HFFc6 (cell line): ENCODE measurements around the gene FRAS1. TPM values are rescaled to one million over a fixed set of nuclear protein-coding genes. Genes with fewer than 3 reads are reported as not detected.

ENCODE experiments used
- DNase-seq: peaks from one replicate; pipeline ENCODE4 v3.0.0-alpha.2; 2018
- H3K27ac Mint-ChIP-seq: 2 replicates; pipeline ENCODE4 v1.8.0; 2020; ENCODE audit warnings: mild to moderate bottlenecking, mixed read lengths
- H3K27me3 Mint-ChIP-seq: 2 replicates; pipeline ENCODE4 v1.8.0; 2021; ENCODE audit warnings: mild to moderate bottlenecking, moderate library complexity, mixed read lengths; ENCODE audit not compliant: insufficient read depth
- H3K36me3 Mint-ChIP-seq: 2 replicates; pipeline ENCODE4 v1.8.0; 2021; ENCODE audit warnings: low read depth, mixed read lengths
- H3K4me1 Mint-ChIP-seq: 2 replicates; pipeline ENCODE4 v1.8.0; 2020; ENCODE audit warnings: low read depth, mixed read lengths
- H3K4me3 Mint-ChIP-seq: 2 replicates; pipeline ENCODE4 v1.8.0; 2020; ENCODE audit warnings: mild to moderate bottlenecking, moderate library complexity, mixed read lengths
- H3K9me3 Mint-ChIP-seq: 2 replicates; pipeline ENCODE4 v1.8.0; 2020; ENCODE audit warnings: mild to moderate bottlenecking, mixed read lengths
- total RNA-seq, 6 experiments: library from RNA; stranded (reverse); fragmentation: NEBNext Ultra II Directional; extraction: Animal tissue kit (Norgen Biotek cat#: 25700); gene quantifications; 2 replicates in 1 of 6; 3 replicates in 5 of 6; pipeline ENCODE4 v1.2.3, GENCODE V29; 2021
- TF ChIP-seq, protein P1 (sequence below): fragments of 200-600 bp; sonication (generic); IDR thresholded peaks from 2 replicates; pipeline ENCODE4 v1.5.0; 2021; ENCODE audit warnings: antibody characterized with exemption, mild to moderate bottlenecking

Gene FRAS1
- total RNA-seq, 6 experiments from 2014 or later: 1.7 to 11.0 (median 2.3) TPM

DNA sequence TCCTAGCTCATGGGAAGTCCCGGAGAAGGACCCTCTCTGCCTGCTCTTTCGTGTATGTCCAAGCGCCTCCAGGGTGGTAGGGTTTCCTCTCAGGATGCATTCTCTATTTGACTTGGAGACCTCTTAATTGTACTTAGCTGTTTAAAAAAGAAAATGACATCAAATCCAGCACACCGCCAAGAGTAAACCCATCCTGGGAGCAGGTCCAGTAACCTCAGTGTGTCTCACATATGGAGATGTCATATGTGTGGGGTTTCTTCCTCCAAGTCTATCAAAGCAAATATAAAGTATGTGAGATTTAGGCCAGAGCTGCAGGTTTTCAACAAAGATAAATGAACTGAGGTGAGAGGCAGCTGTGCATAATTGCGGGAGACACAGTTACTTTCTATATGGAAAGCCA lies 285.0 kb downstream of the FRAS1 start:
- Mint-ChIP-seq H3K4me1 (peaks cover 13% of the 10 kb centered on the region), H3K27ac (no peak overlapping the region), H3K27me3 (peaks cover 3% of the 10 kb centered on the region), H3K9me3 (no peaks in the 10 kb centered on the region), H3K4me3 (no peak overlapping the region), H3K36me3 (0 out of 2 replicates have a peak, but pooled peaks cover 5% of the 10 kb centered on the region)
- TF ChIP-seq, protein P1, sequence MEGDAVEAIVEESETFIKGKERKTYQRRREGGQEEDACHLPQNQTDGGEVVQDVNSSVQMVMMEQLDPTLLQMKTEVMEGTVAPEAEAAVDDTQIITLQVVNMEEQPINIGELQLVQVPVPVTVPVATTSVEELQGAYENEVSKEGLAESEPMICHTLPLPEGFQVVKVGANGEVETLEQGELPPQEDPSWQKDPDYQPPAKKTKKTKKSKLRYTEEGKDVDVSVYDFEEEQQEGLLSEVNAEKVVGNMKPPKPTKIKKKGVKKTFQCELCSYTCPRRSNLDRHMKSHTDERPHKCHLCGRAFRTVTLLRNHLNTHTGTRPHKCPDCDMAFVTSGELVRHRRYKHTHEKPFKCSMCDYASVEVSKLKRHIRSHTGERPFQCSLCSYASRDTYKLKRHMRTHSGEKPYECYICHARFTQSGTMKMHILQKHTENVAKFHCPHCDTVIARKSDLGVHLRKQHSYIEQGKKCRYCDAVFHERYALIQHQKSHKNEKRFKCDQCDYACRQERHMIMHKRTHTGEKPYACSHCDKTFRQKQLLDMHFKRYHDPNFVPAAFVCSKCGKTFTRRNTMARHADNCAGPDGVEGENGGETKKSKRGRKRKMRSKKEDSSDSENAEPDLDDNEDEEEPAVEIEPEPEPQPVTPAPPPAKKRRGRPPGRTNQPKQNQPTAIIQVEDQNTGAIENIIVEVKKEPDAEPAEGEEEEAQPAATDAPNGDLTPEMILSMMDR: no peak
- no peak for DNase-seq

DNA sequence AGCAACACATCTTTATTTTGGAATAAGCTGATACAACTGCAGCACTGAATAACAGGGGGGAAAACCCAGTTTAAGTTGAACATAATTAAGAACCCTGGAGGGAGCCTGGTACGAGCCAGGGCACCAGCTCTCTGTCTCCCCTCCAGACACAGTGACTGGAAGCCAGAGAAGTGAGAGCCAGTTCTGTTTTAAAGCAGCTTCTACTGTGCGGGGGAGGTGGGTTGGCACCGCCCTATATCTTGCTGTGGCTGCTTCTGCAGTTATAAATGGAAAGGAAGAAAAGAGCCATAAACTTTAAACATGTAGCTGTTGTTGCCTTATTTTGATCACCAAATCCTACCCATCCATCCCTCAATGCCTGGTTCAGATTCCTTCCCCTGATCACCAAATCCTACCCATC lies 286.6 kb downstream of the FRAS1 start:
- Mint-ChIP-seq H3K36me3 (0 out of 2 replicates have a peak, but pooled peaks cover 5% of the 10 kb centered on the region), H3K4me3 (no peak overlapping the region), H3K27me3 (peaks cover 3% of the 10 kb centered on the region), H3K27ac (no peak overlapping the region), H3K9me3 (no peaks in the 10 kb centered on the region), H3K4me1 (no peaks in the 10 kb centered on the region)
- DNase-seq: no peak
- TF ChIP-seq, protein P1: no peak

DNA sequence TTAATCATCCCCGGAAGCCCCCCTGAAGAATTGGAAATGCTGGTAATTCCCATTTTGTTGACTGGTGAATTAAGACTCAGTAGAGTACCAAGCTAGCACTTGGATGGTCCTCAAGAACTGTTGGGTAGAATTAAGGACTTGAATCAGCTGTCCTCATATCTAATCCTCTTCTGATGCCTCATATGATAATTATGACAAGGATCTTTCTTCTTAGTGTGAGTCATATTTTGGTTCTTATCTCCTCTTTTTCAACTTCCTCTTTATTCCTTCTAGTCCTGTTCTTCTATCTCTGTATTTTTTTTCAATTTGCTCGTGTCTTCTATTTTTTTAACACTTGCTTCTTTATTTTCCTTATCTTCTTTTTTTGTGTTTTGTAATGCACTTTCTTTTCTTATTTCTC lies 288.1 kb downstream of the FRAS1 start:
- H3K4me3 Mint-ChIP-seq: no peak overlapping the region

DNA sequence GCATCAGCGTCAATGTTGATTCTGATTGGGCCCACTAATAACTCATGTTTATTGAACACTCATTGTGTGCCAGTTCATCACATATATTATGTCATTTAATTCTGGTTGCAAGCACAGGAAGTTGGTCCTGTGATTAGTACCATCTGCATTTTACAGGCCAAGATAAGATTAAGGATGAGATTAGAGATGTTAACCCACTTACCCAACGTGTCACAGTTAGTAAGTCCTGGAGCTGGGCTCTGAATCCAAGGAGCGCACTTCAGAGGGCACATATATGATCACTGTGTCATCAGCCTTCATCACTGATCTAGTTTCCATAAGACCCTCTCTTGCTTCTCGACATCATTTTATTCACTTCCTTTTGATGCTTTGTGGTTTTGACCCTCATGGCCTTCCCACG lies 289.1 kb downstream of the FRAS1 start:
- Mint-ChIP-seq H3K9me3 (no peaks in the 10 kb centered on the region), H3K27ac (no peak overlapping the region), H3K36me3 (no peaks in the 10 kb centered on the region), H3K4me3 (no peak overlapping the region), H3K4me1 (no peaks in the 10 kb centered on the region), H3K27me3 (peaks cover 3% of the 10 kb centered on the region)
- no peak for DNase-seq
- TF ChIP-seq, protein P1: no peak

More for the DNA sequence above, 288.1 kb downstream of the FRAS1 start:
- no peak for DNase-seq
- H3K9me3 Mint-ChIP-seq: no peaks in the 10 kb centered on the region
- TF ChIP-seq, protein P1: no peak
- H3K27ac Mint-ChIP-seq: no peak overlapping the region
- no peaks in the 10 kb centered on the region for H3K36me3 Mint-ChIP-seq
- peaks cover 3% of the 10 kb centered on the region for H3K27me3 Mint-ChIP-seq
- no peaks in the 10 kb centered on the region for H3K4me1 Mint-ChIP-seq

DNA sequence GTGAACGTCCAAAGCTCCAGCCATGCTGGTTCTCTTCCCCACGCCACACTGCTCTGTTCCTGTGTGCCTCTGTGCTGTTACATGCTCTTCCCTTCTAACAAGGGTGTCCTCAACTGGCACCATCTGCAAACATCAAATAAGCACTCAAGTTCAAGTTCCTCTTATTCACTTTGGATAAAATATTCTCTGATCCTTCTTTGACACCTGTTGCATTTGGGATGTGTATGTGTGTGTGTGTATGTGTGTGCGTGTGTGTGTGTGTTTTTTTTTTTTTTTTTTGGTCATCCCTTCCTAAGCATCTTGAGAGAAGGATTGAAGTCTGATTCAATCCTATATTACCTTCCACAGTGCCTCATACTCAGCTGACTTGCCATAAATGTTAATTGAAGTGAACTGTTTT lies 290.4 kb downstream of the FRAS1 start:
- no peak overlapping the region for H3K27ac Mint-ChIP-seq
- H3K36me3 Mint-ChIP-seq: no peaks in the 10 kb centered on the region
- no peaks in the 10 kb centered on the region for H3K9me3 Mint-ChIP-seq
- no peaks in the 10 kb centered on the region for H3K4me1 Mint-ChIP-seq
- no peaks in the 10 kb centered on the region; the same call in 1 of the 2 replicates for H3K27me3 Mint-ChIP-seq
- no peak overlapping the region for H3K4me3 Mint-ChIP-seq
- DNase-seq: no peak
- TF ChIP-seq, protein P1: no peak

DNA sequence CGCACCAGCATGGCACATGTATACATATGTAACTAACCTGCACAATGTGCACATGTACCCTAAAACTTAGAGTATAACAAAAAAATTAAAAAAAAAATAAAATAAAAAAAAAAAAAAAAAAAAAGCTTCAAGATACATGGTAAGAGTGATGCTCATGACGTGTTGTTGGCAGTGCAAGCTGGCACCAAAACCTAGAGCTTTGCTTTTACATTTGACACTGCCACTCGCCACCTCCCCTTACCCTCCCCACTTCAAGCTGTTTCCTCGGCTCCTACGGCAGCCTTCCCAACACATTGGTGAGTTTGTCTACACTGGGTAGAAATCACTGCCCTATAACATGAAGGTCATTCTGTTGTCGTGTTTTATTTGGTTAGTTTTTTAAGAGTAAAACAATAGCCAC lies 296.8 kb downstream of the FRAS1 start:
- DNase-seq: no peak
- no peaks in the 10 kb centered on the region for H3K4me1 Mint-ChIP-seq
- H3K36me3 Mint-ChIP-seq: no peaks in the 10 kb centered on the region
- no peak overlapping the region for H3K27ac Mint-ChIP-seq
- no peak overlapping the region for H3K4me3 Mint-ChIP-seq
- TF ChIP-seq, protein P1: no peak
- no peaks in the 10 kb centered on the region for H3K27me3 Mint-ChIP-seq
- H3K9me3 Mint-ChIP-seq: no peaks in the 10 kb centered on the region
